GM12878 (cell line): ENCODE measurements around the gene IQGAP3. TPM values are rescaled to one million over a fixed set of nuclear protein-coding genes. Genes with fewer than 3 reads are reported as not detected.
A peak's percentile ranks its signal among the peaks of the same experiment; 100 is the strongest.

Experiments
- ATAC-seq: fragments of 200-7000 bp; cut with Tn5 transposase; 3 replicates; pipeline ENCODE4 v1.9.1; 2020; ENCODE audit warnings: mild to moderate bottlenecking, moderate library complexity
- BruUV-seq: library from RNA; stranded (reverse); fragments of 400-500 nt; replicated peaks from 2 replicates; lab custom pipeline; 2021; lab: Mats Ljungman, UMichigan
- CTCF ChIA-PET: fragments of 300-600 bp; sonication (Branson Sonifier 250); formaldehyde crosslinking; extraction: SDS; loops from one replicate; lab custom pipeline; 2021; ENCODE audit warnings: inconsistent platforms; lab: Yijun Ruan, JAX
- POLR2A ChIA-PET: fragments of 350-600 bp; formaldehyde crosslinking; extraction: SDS; loops from one replicate; lab custom pipeline; 2021; ENCODE audit warnings: inconsistent platforms; lab: Charles Lee
- RAD21 ChIA-PET: fragments of 300-600 bp; sonication (Branson Sonifier 250); formaldehyde crosslinking; loops from one replicate; lab custom pipeline; 2023; ENCODE audit warnings: antibody characterized with exemption; ENCODE audit not compliant: unreplicated experiment; lab: Charles Lee
- SMC1A ChIA-PET: fragments of 300-600 bp; sonication (Branson Sonifier 250); formaldehyde crosslinking; loops from one replicate; lab custom pipeline; 2023; ENCODE audit not compliant: unreplicated experiment, uncharacterized antibody; lab: Charles Lee
- DNase-seq: peaks from one replicate; pipeline ENCODE4 v3.0.0-alpha.2; 2011; ENCODE audit warnings: low read depth, low spot score
- FAIRE-seq: peaks from 3 replicates; lab custom pipeline; 2011; peaks lifted over from hg19 to GRCh38; lab: Jason Lieb, UNC
- H2AFZ ChIP-seq: 2 replicates; pipeline ENCODE4 v1.6.0; 2011; ENCODE audit warnings: low read depth, low read length, control low read depth; ENCODE audit not compliant: control insufficient read depth
- H3K27ac ChIP-seq: 2 replicates; pipeline ENCODE4 v1.5.1; 2011; ENCODE audit warnings: control low read depth; ENCODE audit not compliant: control insufficient read depth, insufficient read depth
- H3K27me3 ChIP-seq, 2 experiments: replicated peaks in 1 of 2; 2 replicates each; pipeline versions ENCODE4 v1.6.0 to v1.6.1; 2011; ENCODE audit warnings: low read length in 1 of 2; ENCODE audit not compliant: control insufficient read depth in 2 of 2, insufficient read depth in 2 of 2
- H3K36me3 ChIP-seq, 2 experiments: 2 replicates each; pipeline ENCODE4 v1.5.1; 2011; ENCODE audit warnings: low read length in 1 of 2; ENCODE audit not compliant: control insufficient read depth in 2 of 2, insufficient read depth in 2 of 2
- H3K4me1 ChIP-seq: 2 replicates; pipeline ENCODE4 v1.6.1; 2011; ENCODE audit warnings: mild to moderate bottlenecking, low read length, moderate library complexity, mixed read lengths; ENCODE audit not compliant: control insufficient read depth, insufficient read depth
- H3K4me2 ChIP-seq: 2 replicates; pipeline ENCODE4 v1.6.0; 2011; ENCODE audit warnings: control low read depth; ENCODE audit not compliant: control insufficient read depth, insufficient read depth
- H3K4me3 ChIP-seq: fragments of 200-600 bp; sonication (generic); 2 replicates; pipeline ENCODE4 v1.5.1; 2016
- H3K79me2 ChIP-seq: 2 replicates; pipeline ENCODE4 v1.6.0; 2011; ENCODE audit warnings: low read length; ENCODE audit not compliant: control insufficient read depth, insufficient read depth
- H3K9ac ChIP-seq: 2 replicates; pipeline ENCODE4 v1.8.0; 2011; ENCODE audit warnings: low read length, control low read depth, mixed read lengths; ENCODE audit not compliant: control insufficient read depth, insufficient read depth
- H3K9me3 ChIP-seq: replicated peaks from 3 replicates; pipeline ENCODE4 v1.5.1; 2011; ENCODE audit warnings: mild to moderate bottlenecking, low read length; ENCODE audit not compliant: control insufficient read depth, insufficient read depth
- H4K20me1 ChIP-seq: 2 replicates; pipeline ENCODE4 v1.6.0; 2011; ENCODE audit not compliant: control insufficient read depth, insufficient read depth
- BACH1 ChIP-seq: fragments of 450-650 bp; IDR thresholded peaks from 2 replicates; pipeline ENCODE4 v1.6.1; 2017; ENCODE audit warnings: mild to moderate bottlenecking, borderline replicate concordance
- CBFB ChIP-seq: IDR thresholded peaks from 2 replicates; pipeline ENCODE4 v1.6.1; 2016; ENCODE audit warnings: antibody characterized with exemption, low read depth
- CEBPB ChIP-seq, 2 experiments: fragments of 150-350 bp in 1 of 2; IDR thresholded peaks; 2 replicates each; pipeline ENCODE4 v1.6.1; 2012 to 2014; ENCODE audit warnings: low read depth in 2 of 2, low read length in 2 of 2, borderline replicate concordance in 1 of 2, inconsistent platforms in 1 of 2
- ETV6 ChIP-seq, 2 experiments: fragments of 450-650 bp in 1 of 2; IDR thresholded peaks in 1 of 2; conservative IDR thresholded peaks in 1 of 2; 2 replicates each; pipeline ENCODE4 v1.6.1; 2014; ENCODE audit warnings: antibody characterized with exemption in 1 of 2, borderline replicate concordance in 1 of 2, low read depth in 1 of 2, mild to moderate bottlenecking in 1 of 2, moderate library complexity in 1 of 2
- FOXM1 ChIP-seq: IDR thresholded peaks from 2 replicates; pipeline ENCODE4 v1.6.1; 2012; ENCODE audit warnings: low read depth, mild to moderate bottlenecking, inconsistent platforms, low read length, moderate library complexity
- IKZF1 ChIP-seq: fragments of 450-650 bp; conservative IDR thresholded peaks from 2 replicates; pipeline ENCODE4 v1.6.1; 2017; ENCODE audit warnings: antibody characterized with exemption, mild to moderate bottlenecking
- IKZF2 ChIP-seq, 2 experiments: fragments of 450-650 bp; IDR thresholded peaks; 2 replicates each; pipeline ENCODE4 v1.6.1; 2017; ENCODE audit warnings: mild to moderate bottlenecking in 2 of 2, moderate library complexity in 2 of 2
- MEF2A ChIP-seq: IDR thresholded peaks from 2 replicates; pipeline ENCODE4 v1.6.1; 2011; ENCODE audit warnings: low read depth, mild to moderate bottlenecking, low read length, moderate library complexity; ENCODE audit not compliant: insufficient read depth
- RAD51 ChIP-seq: fragments of 450-650 bp; IDR thresholded peaks from 2 replicates; pipeline ENCODE4 v1.6.1; 2016; ENCODE audit warnings: moderate library complexity, mild to moderate bottlenecking, inconsistent platforms
- SUPT20H ChIP-seq: IDR thresholded peaks from 2 replicates; pipeline ENCODE4 v1.6.1; 2011; ENCODE audit warnings: low read depth, mild to moderate bottlenecking, low read length, moderate library complexity, borderline replicate concordance; ENCODE audit not compliant: control insufficient read depth
- TCF12 ChIP-seq: IDR thresholded peaks from 2 replicates; pipeline ENCODE4 v1.6.1; 2011; ENCODE audit warnings: low read depth, mild to moderate bottlenecking, low read length
- WRNIP1 ChIP-seq: IDR thresholded peaks from 2 replicates; pipeline ENCODE4 v1.6.1; 2011; ENCODE audit warnings: low read depth, low read length, improper control_type of control experiment, borderline replicate concordance
- ZBED1 ChIP-seq: IDR thresholded peaks from 2 replicates; pipeline ENCODE4 v1.6.1; 2016; ENCODE audit warnings: borderline replicate concordance
- ZZZ3 ChIP-seq: IDR thresholded peaks from 2 replicates; pipeline ENCODE4 v1.6.1; 2011; ENCODE audit warnings: low read depth; ENCODE audit not compliant: control insufficient read depth, insufficient read length
- WGBS: methylation state at CpG from one replicate; pipeline ENCODE4 v1.1.6; 2016; ENCODE audit warnings: low lambda C conversion rate; ENCODE audit not compliant: insufficient replicate concordance, insufficient coverage; ENCODE audit errors: missing lambda C conversion rate; 5-methylcytosine and 5-hydroxymethylcytosine counted together
- in situ Hi-C: fragments of 300-500 bp; cut with MboI; formaldehyde crosslinking; loops from 9 replicates; pipeline ENCODE4 v1.14.3; 2018; ENCODE audit warnings: mixed read lengths
- intact Hi-C: fragments of 100-400 bp; cut with micrococcal nuclease; formaldehyde crosslinking; loops from one replicate; pipeline ENCODE4 v1.14.2; 2022; ENCODE audit not compliant: unreplicated experiment
- polyA plus RNA-seq, 11 experiments: library from polyadenylated mRNA; depleted of rRNA in 4 of 11; unstranded in 6 of 11; stranded (reverse) in 5 of 11; fragments of >200 nt; fragmentation: Nextera tagmentation in 4 of 11; fragmentation: Illumina TruSeq in 1 of 11; extraction: Ambion mirVana in 4 of 11; extraction: Trizol in 1 of 11; gene quantifications; 1 replicate in 1 of 11; 2 replicates in 10 of 11; pipeline versions ENCODE4 v1.2.1 to v1.2.3, GENCODE V29; 2011 to 2016; ENCODE audit warnings: inconsistent platforms in 2 of 11, missing spikeins in 2 of 11, low read depth in 1 of 11
- total RNA-seq, 4 experiments: library from RNA; depleted of rRNA in 3 of 4; stranded (reverse); fragments of >200 nt in 3 of 4; fragmentation: Illumina TruSeq in 1 of 4; extraction: Trizol in 1 of 4; gene quantifications; 2 replicates each; pipeline versions ENCODE4 v1.2.1 to v1.2.3, GENCODE V29; 2013 to 2021
- TF ChIP-seq, protein P1 (sequence below): IDR thresholded peaks from 2 replicates; pipeline ENCODE4 v1.6.1; 2011; ENCODE audit warnings: mild to moderate bottlenecking, low read depth, low read length, moderate library complexity; ENCODE audit not compliant: insufficient replicate concordance

IQGAP3 gene
- total and polyA plus RNA-seq, 10 of the 15 experiments (the other 5 are each of a cell fraction or from before 2014, with no cell fraction given) = 1.1 to 10.7 (median 7.9) TPM

DNA sequence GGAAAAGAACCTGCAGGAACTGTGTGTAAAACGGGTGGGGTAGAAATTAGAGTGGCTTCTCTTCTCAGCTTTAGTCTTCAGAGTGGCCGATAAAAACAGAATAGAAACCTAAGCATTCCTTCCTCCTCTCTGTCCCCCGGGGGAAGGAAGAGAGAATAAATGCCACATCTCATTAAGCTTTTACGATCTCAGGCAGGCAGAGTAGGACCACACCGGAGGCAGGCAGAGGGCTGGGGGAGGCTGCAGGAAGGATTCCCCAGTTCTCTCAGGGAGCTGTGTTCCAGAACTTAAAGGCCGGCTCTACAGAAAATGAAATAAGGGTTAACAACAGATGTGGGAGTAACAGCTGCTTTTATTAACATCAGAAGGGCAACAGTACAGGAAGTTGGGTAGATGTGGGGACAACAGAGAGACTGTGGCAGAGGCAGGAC lies 47.3 kb downstream of the IQGAP3 start:
- ChIA-PET RAD21 (interaction anchor here (0.7 to 4.4 kb wide), 16 partner anchors 9 to 396 kb away, joined by 3 to 28 read pairs (median 4); no protein-coding TSS in a partner anchor), POLR2A (interaction anchor here (0.6 to 2.7 kb wide), 16 partner anchors 8 to 136 kb away, joined by 3 to 25 read pairs (median 6); partner anchors contain the start of genes MEF2D and NAXE), SMC1A (interaction anchor here (0.9 to 3.4 kb wide), 19 partner anchors 9 to 101 kb away, joined by 3 to 29 read pairs (median 5); no protein-coding TSS in a partner anchor), CTCF (interaction anchor here (0.7 to 3.3 kb wide), 20 partner anchors 12 to 203 kb away, joined by 3 to 17 read pairs (median 4); partner anchors contain the start of gene TTC24)
- Histone ChIP-seq H3K9ac (peak overlapping the region; percentile 65), H3K9me3 (no peaks in the 10 kb centered on the region), H2AFZ (peak overlapping the region; percentile 59), H3K4me1 (peaks cover 24% of the 10 kb centered on the region), H3K4me3 (peak overlapping the region; percentile 54; the same call in 1 of the 2 replicates), H3K27ac (peak overlapping the region; percentile 76), H3K4me2 (peak overlapping the region; percentile 89), H3K36me3 (no peaks in the 10 kb centered on the region), H4K20me1 (no peaks in the 10 kb centered on the region), H3K79me2 (no peaks in the 10 kb centered on the region), H3K27me3 (no peaks in the 10 kb centered on the region)
- DNase-seq (no peak), FAIRE-seq (peak; percentile 38), ATAC-seq (peak; percentile 57)
- in situ Hi-C loops (no loop called here), intact Hi-C loops (no loop called here)
- no TSS peak for BruUV-seq
- TF ChIP-seq IKZF1 = peak; percentile 37; the same call in 1 of the 2 replicates
- peak in 1 of 2 experiments; percentile 25; a peak in 1 of 4 replicates for TF ChIP-seq IKZF2 (IDR thresholded peaks at IDR 0.05)
- 0 out of 2 replicates have a peak, but pooled peaks have one; percentile 19 for TF ChIP-seq TCF12
- TF ChIP-seq FOXM1 = no peak
- WGBS = 10% methylated on average over 6 of the region's 6 CpGs

DNA sequence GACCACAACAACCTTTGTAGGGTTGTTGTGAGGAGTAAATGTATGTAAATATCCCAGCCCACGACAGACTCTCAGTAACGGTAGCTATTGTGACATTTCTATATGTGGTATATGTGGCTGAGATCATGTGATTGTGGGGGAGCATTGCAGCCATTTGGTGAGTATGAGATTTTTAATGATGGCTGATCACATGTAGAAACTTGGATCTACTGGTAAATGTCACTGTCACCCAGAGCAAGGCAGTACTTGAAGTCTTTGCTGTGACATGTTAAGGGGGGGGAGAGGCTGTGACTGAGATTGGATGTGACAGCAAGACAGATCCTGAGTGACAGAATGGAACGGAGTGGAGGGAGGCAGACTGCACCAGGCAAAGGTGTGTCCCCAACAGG lies 47.9 kb downstream of the IQGAP3 start:
- ChIA-PET CTCF (interaction anchor here (0.7 to 3.3 kb wide), 20 partner anchors 12 to 203 kb away, joined by 3 to 17 read pairs (median 4); partner anchors contain the start of gene TTC24), POLR2A (interaction anchor here (0.7 to 2.9 kb wide), 18 partner anchors 8 to 136 kb away, joined by 3 to 25 read pairs (median 6); partner anchors contain the start of genes MEF2D and NAXE), SMC1A (interaction anchor here (0.7 to 3.4 kb wide), 16 partner anchors 8 to 76 kb away, joined by 3 to 29 read pairs (median 6); no protein-coding TSS in a partner anchor), RAD21 (interaction anchor here (0.7 to 4.4 kb wide), 14 partner anchors 10 to 395 kb away, joined by 3 to 28 read pairs (median 4); no protein-coding TSS in a partner anchor)
- BruUV-seq = no TSS peak
- intact Hi-C loops (no loop called here), in situ Hi-C loops (no loop called here)
- Histone ChIP-seq H3K4me2 (peak overlapping the region; percentile 89), H3K36me3 (no peaks in the 10 kb centered on the region), H3K4me3 (peak overlapping the region; percentile 54; the same call in 1 of the 2 replicates), H4K20me1 (no peaks in the 10 kb centered on the region), H3K79me2 (no peaks in the 10 kb centered on the region), H3K27ac (peak overlapping the region; percentile 76), H3K27me3 (no peaks in the 10 kb centered on the region), H3K4me1 (peaks cover 24% of the 10 kb centered on the region), H2AFZ (peak overlapping the region; percentile 59), H3K9me3 (no peaks in the 10 kb centered on the region), H3K9ac (peak overlapping the region; percentile 65)
- FAIRE-seq = peak; percentile 68
- no peak for DNase-seq
- WGBS = 31% methylated on average over 3 of the region's 3 CpGs
- peak; percentile 69 for ATAC-seq
- TF ChIP-seq SUPT20H = no peak
- peak; percentile 80 for TF ChIP-seq RAD51
- TF ChIP-seq ZZZ3 = no peak
- no peak for TF ChIP-seq WRNIP1
- no peak for TF ChIP-seq CBFB
- TF ChIP-seq ETV6 (conservative IDR thresholded peaks at IDR 0.05 in 1 of 2, IDR thresholded peaks at IDR 0.05 in 1 of 2; ENCODE audit: borderline replicate concordance in 1 of 2, low read depth in 1 of 2) = no peak
- TF ChIP-seq, protein P1, sequence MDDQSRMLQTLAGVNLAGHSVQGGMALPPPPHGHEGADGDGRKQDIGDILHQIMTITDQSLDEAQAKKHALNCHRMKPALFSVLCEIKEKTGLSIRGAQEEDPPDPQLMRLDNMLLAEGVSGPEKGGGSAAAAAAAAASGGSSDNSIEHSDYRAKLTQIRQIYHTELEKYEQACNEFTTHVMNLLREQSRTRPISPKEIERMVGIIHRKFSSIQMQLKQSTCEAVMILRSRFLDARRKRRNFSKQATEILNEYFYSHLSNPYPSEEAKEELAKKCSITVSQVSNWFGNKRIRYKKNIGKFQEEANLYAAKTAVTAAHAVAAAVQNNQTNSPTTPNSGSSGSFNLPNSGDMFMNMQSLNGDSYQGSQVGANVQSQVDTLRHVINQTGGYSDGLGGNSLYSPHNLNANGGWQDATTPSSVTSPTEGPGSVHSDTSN = peak; percentile 51
- TF ChIP-seq MEF2A = no peak
- TF ChIP-seq CEBPB (IDR thresholded peaks at IDR 0.05; ENCODE audit: borderline replicate concordance in 1 of 2, low read depth in 2 of 2, low read length in 2 of 2) = no peak
- no peak; the same call in 1 of the 2 replicates for TF ChIP-seq BACH1
- peak; percentile 83; the same call in 1 of the 2 replicates for TF ChIP-seq ZBED1
